Measurements from ENCODE around the gene UROC1.

- TF ChIP-seq POLR2A (IDR thresholded peaks at IDR 0.05; ENCODE audit: low read depth, low read length) (no peak), CTCF (conservative IDR thresholded peaks at IDR 0.05; ENCODE audit: low read depth, low read length) (no peak), MXI1 (IDR thresholded peaks at IDR 0.05; ENCODE audit: borderline replicate concordance, low read depth, low read length) (no peak), USF2 (IDR thresholded peaks at IDR 0.05; ENCODE audit: low read depth, low read length) (no peak)
These were observed 10.1 kb upstream of the UROC1 start for GRCh38 chr3:126527455-126528211.
